ENCODE data around the gene ARID4A.
A peak's percentile ranks its signal among the peaks of the same experiment; 100 is the strongest.
"Not testable (repeated sequence)": the region's sequence is repeated elsewhere in the genome, so short reads cannot be mapped to it uniquely, and the experiment has no call there.

Gene ARID4A

DNA sequence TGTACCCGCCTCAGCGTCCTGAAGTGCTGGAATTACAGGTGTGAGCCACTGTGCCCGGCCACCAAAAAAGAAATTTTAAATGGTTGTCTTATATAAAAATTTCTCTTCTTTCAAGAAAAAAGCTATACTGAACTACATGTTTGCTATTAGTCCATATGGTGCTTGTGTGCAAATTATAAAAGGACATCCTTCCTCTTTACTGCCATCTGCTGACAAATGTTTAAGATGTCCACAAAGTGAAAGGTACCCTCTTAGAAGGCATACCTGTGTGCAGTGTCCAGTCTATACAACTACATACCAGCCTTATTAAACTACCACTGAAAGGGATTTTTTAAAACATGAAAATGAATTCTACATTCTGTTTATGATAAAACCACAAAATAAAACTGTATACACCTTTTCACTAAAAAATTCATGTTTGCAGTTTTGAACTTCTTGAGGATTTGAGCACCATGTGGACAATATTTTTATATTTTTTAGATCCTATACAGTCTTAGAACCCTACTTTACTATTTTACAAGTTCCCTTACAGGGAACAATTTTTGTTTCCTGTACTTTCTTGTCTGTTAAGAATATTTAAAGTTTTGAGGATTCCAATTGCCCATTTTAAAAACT is 64.5 kb downstream of the ARID4A start:
- peak; percentile 20 for DNase-seq

DNA sequence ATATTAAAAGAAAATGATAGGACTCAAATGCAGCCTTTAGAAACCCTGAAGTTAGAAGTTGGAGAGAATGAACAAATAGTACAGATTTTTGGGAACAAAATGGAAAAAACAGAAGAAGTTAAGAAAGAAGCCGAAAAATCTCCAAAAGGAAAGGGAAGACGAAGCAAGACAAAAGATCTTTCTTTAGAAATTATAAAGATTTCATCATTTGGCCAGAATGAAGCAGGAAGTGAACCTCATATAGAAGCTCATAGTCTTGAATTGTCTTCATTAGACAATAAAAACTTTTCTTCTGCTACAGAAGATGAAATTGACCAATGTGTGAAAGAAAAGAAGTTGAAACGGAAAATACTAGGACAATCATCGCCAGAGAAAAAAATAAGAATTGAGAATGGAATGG is 66.0 kb downstream of the ARID4A start:
- no peak for DNase-seq

DNA sequence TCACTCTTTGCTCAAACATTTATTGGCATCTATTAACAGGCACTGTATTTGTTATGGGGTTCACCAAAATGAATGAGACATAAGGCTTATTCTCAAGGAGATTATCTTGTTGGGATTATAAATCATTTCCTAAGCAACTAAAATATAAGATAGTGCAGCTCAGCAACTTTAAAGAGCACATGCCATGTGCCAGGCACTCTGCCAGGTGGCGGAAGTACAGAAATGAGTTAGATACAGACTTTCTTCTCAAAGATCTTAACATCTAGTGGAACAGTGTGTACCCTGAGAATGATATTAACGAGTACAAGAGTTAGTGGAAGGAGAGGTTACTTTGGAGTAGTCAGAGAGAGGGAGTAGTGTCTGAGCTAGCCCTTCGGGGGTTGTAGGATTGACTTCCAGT is 68.9 kb downstream of the ARID4A start:
- DNase-seq: no peak

DNA sequence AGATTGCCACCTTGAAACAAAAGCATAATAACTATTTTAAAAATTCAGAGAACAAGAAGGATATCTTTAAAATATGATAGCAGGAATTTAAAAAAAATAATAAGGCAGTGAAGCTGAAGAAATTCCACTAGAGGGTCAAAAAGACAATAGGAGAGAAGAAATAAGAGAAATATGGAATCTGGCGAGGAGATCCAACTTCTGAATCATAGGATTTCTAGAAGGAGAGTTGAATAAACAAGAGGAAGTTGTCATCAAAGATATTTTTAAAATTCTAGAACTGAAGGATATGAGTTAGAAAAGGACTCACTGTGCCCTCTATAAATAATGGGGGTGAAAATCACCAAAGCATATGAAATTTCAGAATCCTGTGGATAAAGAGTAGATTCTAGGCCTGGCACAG is 70.6 kb downstream of the ARID4A start:
- DNase-seq: no peak

DNA sequence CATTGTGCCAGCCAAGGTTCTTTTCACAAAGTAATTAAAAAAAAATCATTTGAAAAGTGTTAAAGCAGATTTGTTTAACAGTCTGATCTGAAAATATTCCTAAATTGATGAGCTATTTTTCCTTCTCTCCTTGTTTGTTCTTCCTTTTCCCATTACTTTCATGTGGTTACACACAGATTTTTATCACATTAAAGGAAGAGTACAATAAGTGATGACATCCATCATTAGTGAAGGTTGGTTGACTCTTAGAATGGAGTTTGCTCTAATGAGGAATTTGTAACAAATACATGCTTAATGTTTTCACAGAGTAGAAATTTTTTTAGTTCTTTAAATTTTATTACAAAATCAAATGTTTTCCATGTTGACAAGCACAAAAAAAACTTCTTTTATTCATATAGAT is 78.4 kb downstream of the ARID4A start:
- DNase-seq: no peak

DNA sequence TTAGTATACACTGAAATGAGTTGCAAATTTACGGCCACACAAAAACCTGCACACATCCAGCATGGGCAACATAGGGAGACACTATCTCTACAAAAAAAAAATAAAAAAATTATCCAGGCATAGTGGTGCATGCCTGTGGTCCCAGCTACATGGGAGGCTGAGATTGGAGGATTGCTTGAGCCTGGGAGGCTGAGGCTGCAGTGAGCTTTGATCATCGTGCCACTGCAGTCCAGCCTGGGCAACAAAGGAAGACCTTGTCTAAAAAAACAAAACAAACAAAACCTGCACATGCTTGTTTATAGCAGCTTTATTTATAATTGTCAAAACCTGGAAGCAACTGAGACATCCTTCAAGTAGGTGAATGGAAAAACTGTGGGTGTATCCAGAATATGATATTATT is 92.5 kb downstream of the ARID4A start:
- no peak for DNase-seq

DNA sequence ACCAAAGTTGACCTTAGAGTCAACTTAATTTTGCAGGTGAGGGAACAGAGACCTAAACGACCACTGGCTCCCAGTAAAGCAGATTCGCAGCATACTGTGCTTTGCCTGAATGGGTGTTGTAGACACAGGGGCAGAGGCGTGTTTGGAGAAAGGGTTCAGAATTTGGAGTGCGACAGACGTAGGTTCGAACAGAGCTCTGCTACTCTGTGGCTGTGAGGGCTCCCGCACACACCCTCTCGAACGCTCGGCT is 97.1 kb downstream of the ARID4A start:
- DNase-seq: no peak

DNA sequence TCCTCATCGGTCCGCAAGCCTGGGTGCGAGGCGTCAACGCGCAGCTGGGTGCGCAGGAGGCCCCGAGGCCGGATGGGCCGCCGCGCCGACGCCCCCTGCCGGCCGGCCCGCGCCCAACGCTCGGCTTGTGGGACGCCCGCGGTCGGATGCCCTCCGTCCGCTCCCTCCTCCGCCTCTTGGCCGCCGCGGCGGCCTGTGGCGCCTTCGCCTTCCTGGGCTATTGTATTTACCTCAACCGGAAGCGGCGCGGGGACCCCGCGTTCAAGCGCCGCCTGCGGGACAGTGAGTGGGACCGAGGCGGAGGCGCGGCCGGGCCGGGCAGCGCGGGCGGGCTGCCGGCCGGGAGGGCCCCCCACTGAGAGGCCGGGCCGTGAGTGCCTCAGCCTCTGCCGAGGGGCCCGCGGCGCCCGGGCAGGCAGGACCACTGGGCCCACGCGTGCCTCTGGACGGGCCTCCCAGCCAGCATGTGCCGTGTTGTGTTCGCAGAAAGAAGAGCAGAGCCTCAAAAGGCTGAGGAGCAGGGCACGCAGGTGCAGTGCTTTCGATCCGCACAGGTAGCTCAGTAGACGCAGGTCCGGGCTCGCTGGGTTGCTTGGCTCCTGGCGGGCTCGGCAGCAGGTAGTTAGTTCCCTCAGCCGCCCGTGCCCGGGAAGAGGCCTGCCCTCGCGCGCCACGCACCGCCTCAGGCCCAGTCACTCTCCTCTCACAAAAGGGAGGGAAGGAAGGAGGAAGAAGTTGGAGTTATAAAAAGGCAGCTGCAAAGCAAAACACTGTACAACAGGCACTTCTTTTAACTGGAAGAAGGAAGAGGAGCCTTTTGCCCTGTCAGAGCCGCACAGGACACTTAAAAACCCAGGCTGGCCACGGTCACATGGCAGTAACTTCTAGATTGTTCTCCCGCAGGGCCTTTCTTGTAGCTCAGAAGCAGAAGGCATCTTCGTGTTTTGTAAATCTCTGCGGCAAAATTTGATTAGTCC is 97.7 kb downstream of the ARID4A start, which contains the start of gene TOMM20L:
TSS of gene TOMM20L (plus strand) at position 119 of the 977 bp plus-strand sequence. CDS start at position 147, 28 bp downstream.
- peak; percentile 78 for DNase-seq

DNA sequence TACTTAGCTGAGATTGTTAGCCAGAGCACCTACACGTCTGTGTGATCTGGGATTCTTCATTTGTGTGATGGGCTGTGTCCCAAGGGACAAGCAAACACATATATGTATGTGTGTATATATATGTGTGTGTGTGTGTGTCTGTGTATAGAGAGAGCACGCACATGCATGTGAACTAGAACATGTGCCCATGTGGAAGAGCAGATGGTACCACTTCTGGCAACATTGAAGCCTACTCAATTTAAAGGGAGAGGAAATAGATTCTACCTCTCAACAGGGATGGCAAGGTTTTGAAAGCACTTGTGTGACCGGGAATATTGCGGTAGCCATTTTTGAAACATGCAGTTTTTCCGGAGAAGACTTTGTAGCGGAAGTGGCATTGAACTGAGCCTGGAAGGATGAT is 98.8 kb downstream of the ARID4A start:
- DNase-seq: no peak

DNA sequence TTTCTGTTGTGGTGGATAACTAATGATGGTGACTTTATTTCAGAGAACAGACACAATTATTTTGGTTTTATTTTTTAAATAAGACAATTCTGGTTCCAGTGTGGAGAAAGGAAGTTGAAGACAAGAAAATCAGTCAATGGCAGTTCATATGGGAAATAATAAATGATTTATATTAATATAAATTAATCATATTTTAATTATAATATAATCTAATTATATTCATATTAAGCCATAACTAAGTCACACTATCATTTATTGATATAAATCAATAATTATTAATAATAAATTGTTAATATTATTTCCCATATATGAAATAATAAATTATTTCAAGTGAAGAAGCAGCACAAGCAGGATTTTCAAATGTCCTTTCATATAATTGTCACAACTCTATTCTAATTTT is 100.1 kb downstream of the ARID4A start:
- DNase-seq: no peak

DNA sequence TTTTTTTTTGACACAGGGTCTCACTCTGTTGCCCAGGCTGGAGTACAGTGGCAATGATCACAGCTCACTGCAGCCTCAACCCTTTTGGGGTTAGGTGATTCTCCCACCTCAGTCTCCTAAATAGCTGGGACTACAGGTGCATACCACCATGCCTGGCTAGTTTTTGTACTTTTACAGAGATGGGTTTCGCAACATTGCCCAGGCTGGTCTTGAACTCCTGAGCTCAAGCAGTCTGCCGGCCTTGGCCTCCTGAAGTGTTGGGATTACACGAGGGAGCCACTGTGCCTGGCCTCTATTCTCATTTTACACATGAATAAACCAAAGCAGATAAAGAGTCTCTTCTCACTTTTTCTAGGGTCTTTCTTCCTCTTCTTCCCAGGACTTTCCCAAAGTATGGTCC is 100.5 kb downstream of the ARID4A start:
- DNase-seq: no peak

DNA sequence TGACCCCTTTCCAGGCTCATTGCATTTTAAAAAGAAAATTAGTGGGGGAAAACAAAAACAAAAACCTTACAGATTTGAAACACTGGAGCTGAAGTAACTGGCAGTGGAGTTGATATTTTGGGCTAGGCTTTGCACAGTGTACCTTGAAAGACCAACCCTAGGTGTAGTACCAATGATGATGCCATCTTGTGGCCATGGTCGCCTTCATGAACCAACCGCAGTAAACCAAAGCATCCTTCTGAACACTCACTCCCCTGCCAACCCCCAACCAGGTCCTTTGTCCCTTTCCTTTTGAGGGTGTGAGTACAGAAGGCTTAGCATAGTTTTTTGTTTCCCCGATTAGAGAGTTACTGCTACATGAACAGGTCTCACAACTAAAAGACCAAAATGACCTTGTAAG is 103.2 kb downstream of the ARID4A start:
- DNase-seq: no peak

DNA sequence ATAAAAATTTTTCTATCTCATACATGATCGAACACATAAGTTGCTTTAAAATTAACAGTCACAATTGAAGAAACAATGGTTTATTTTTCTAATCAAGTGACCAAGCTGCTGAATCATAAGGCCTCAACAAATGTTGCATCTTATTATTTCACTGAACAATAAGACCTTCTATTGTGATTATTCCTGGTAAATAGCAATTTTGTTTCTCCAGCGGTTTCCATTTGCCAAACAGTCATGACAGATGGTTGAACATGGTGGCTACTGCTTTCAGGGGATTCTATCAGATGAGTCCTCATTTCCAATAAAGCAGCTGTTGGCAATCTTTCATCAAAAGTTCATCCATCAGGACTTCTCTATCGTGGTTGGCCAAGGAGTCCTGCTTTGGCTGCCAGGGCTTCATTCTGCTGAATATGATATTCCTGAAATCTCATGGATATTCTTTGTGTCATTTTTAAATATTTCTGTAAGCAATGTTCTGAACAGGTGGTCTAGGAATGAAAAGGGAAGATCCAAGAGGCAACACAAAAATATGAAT is 110.4 kb downstream of the ARID4A start:
- DNase-seq: no peak

DNA sequence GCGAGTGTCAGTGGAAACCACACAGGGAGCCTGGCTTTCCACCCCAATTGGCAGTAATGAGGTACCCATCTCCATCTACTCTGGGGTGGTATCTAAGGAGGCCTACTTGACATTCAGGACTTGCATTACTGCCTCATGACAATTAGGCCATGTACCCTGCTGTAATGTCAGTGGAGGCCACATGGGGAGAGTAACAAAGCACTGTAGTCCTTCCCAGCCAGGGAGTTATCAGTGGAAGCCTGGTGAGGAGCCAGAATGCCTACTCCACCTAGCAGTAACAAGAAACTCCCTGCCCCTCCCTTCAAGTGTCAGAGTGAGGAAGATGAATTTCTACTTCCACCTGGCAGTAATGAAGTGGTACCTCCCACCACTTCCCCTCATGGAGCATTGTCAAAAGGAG is 116.5 kb downstream of the ARID4A start:
- DNase-seq: no peak

DNA sequence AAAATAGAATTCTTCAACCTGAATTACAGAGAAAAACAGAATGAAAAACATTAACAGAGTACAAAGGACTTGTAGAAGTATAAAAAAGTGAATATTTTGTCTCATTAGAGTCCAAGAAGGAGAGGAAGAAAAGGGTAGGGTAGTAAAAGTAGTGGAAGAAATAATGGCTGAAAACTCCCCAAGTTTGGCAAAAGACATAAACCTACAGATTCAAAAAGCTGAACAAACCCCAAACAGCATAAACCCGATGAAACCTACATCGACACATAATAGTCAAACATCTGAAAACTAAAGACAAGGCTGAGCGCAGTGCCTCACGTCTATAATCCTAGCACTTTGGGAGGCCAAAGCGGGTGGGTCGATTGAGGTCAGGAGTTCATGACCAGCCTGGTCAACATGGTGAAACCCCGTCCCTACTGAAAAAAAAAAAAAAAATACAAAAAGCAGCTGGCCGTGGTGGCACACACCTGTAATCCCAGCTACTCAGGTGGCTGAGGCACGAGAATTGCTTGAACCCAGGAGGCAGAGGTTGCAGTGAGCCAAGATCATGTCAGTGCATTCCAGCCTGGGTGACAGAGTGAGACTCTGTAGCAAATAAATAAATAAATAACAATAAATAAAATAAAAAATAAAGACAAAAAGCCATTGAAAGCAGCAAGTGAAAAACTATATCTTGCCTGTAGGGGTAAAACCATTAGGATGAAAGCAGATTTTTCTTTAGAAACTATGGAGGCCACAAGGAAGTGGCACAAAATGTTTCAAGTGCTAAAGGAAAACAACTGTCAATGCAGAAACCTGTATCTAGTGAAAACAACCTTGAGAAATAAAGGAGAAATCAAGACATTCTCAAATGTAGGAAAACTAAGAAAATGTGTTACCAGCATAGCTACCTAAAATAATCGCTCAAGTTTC is 117.5 kb downstream of the ARID4A start:
- DNase-seq: no peak

DNA sequence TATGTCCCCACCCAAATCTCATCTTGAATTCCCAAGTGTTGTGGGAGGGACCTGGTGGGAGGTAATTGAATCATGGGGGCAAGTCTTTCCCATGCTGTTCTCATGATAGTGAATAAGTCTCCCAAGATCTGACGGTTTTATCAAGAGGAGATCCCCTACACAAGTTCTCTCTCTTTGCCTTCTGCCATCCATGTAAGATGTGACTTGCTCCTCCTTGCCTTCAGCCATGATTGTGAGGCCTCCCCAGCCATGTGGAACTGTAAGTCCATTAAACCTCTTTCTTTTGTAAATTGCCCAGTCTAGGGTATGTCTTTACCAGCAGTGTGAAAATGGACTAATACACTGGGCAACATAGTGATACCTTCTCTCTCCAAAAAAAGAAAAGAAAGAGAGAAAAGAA is 118.6 kb downstream of the ARID4A start:
- DNase-seq: not testable (repeated sequence)
